Prostate gland (tissue), 2 donors: ENCODE data around the gene HOXA11.

Experiments used
- CTCF ChIP-seq, 4 experiments: fragments of 200-600 bp in 2 of 4; fragments of 450-650 bp in 2 of 4; sonication (generic) in 2 of 4; IDR thresholded peaks; 1 replicate in 3 of 4; 2 replicates in 1 of 4; pipeline ENCODE4 v1.5.1; 2016 to 2019; ENCODE audit warnings: antibody characterized with exemption in 4 of 4, mild to moderate bottlenecking in 2 of 4, moderate library complexity in 2 of 4
- POLR2AphosphoS5 ChIP-seq: sonication (generic); formaldehyde crosslinking; IDR thresholded peaks from one replicate; pipeline ENCODE4 v1.6.1; 2017; ENCODE audit warnings: antibody characterized with exemption

- TF ChIP-seq CTCF (IDR thresholded peaks at IDR 0.05) (no peak), POLR2AphosphoS5 (no peak)
Measured at GRCh38 chr7:27224983-27225934, 40.2 kb upstream of the HOXA11 start.
